HepG2 (cell line): ENCODE results near the gene IL1R1. TPM values are rescaled to one million over a fixed set of nuclear protein-coding genes. Genes with fewer than 3 reads are reported as not detected.

Experiments used
- ATF3 ChIP-seq: sonication (generic); formaldehyde crosslinking; IDR thresholded peaks from 2 replicates; pipeline ENCODE4 v1.4.0; 2020; ENCODE audit warnings: missing genetic modification reagents
- GATAD1 ChIP-seq: IDR thresholded peaks from 2 replicates; pipeline ENCODE4 v1.6.1; 2016; ENCODE audit warnings: missing genetic modification reagents, missing compliant biosample characterization
- HMG20B ChIP-seq: conservative IDR thresholded peaks from 2 replicates; pipeline ENCODE4 v1.6.1; 2016; ENCODE audit warnings: missing genetic modification reagents, missing compliant biosample characterization
- MEIS1 ChIP-seq: sonication (generic); formaldehyde crosslinking; IDR thresholded peaks from 2 replicates; pipeline ENCODE4 v1.9.0; 2021; ENCODE audit warnings: mild to moderate bottlenecking, missing genetic modification reagents, moderate library complexity, borderline replicate concordance
- MTA1 ChIP-seq: sonication (generic); formaldehyde crosslinking; IDR thresholded peaks from 2 replicates; pipeline ENCODE4 v1.4.0; 2020; ENCODE audit warnings: missing genetic modification reagents, mild to moderate bottlenecking, borderline replicate concordance
- MTERF4 ChIP-seq: sonication (generic); formaldehyde crosslinking; IDR thresholded peaks from 2 replicates; pipeline ENCODE4 v1.8.0; 2023; ENCODE audit warnings: mild to moderate bottlenecking, missing genetic modification reagents
- PREB ChIP-seq: sonication (generic); formaldehyde crosslinking; IDR thresholded peaks from 2 replicates; pipeline ENCODE4 v1.4.0; 2020; ENCODE audit warnings: missing genetic modification reagents
- RAD51 ChIP-seq: fragments of 450-650 bp; IDR thresholded peaks from 2 replicates; pipeline ENCODE4 v1.6.1; 2016; ENCODE audit warnings: borderline replicate concordance
- RERE ChIP-seq: IDR thresholded peaks from 2 replicates; pipeline ENCODE4 v1.6.1; 2016; ENCODE audit warnings: low read depth, missing genetic modification reagents, missing compliant biosample characterization
- SMC3 ChIP-seq: IDR thresholded peaks from 2 replicates; pipeline ENCODE4 v1.6.1; 2011; ENCODE audit warnings: low read length, improper control_type of control experiment
- TFDP2 ChIP-seq: sonication (generic); formaldehyde crosslinking; IDR thresholded peaks from 2 replicates; pipeline ENCODE4 v1.4.0; 2020; ENCODE audit warnings: missing genetic modification reagents
- ZBED4 ChIP-seq: sonication (generic); formaldehyde crosslinking; IDR thresholded peaks from 2 replicates; pipeline ENCODE4 v1.4.0; 2020; ENCODE audit warnings: missing genetic modification reagents, borderline replicate concordance
- ZNF503 ChIP-seq: sonication (generic); formaldehyde crosslinking; IDR thresholded peaks from 2 replicates; pipeline ENCODE4 v1.4.0; 2020; ENCODE audit warnings: missing genetic modification reagents
- polyA plus RNA-seq, 8 experiments: library from polyadenylated mRNA; depleted of rRNA in 3 of 8; stranded (reverse) in 7 of 8; unstranded in 1 of 8; fragments of >200 nt; fragmentation: Illumina TruSeq in 4 of 8; extraction: Trizol in 4 of 8; gene quantifications; 2 replicates each; pipeline versions ENCODE4 v1.2.1 to v1.2.3, GENCODE V29; 2011 to 2016; ENCODE audit warnings: low read depth in 4 of 8, missing spikeins in 1 of 8, mixed read lengths in 1 of 8; ENCODE audit not compliant: insufficient read depth in 1 of 8
- total RNA-seq, 5 experiments: library from RNA; depleted of rRNA; stranded (reverse); fragments of >200 nt; fragmentation: Illumina TruSeq; extraction: Trizol; gene quantifications; 2 replicates each; pipeline ENCODE4 v1.2.3, GENCODE V29; 2016; ENCODE audit warnings: low read depth in 1 of 5

The IL1R1 gene
- total and polyA plus RNA-seq, 2 of the 13 experiments (the other 11 are each of a cell fraction or from before 2014, with no cell fraction given), result 38.0 to 93.1 TPM

- TF ChIP-seq ZBED4 (CRISPR knock-in tag), result no peak
- no peak for TF ChIP-seq ATF3 (CRISPR knock-in tag)
- TF ChIP-seq RAD51, result no peak
- TF ChIP-seq HMG20B, result no peak
- 0 out of 2 replicates have a peak, but pooled peaks have one; percentile 14 for TF ChIP-seq GATAD1
- TF ChIP-seq MEIS1, result 0 out of 2 replicates have a peak, but pooled peaks have one; percentile 13
- TF ChIP-seq SMC3, result no peak
- TF ChIP-seq PREB (CRISPR knock-in tag), result peak; percentile 41; the same call in 1 of the 2 replicates
- peak; percentile 29; the same call in 1 of the 2 replicates for TF ChIP-seq MTA1 (CRISPR knock-in tag)
- TF ChIP-seq TFDP2 (CRISPR knock-in tag), result peak; percentile 4; the same call in 1 of the 2 replicates
- TF ChIP-seq ZNF503, result no peak
- peak; percentile 91; the same call in 1 of the 2 replicates for TF ChIP-seq MTERF4 (CRISPR knock-in tag)
- TF ChIP-seq RERE (CRISPR knock-in tag), result no peak
Observed at GRCh38 chr2:102142829-102143449, 393 bp downstream of the IL1R1 start (continued).
